ENCODE results near the gene CALM1. TPM values are rescaled to one million over a fixed set of nuclear protein-coding genes. Genes with fewer than 3 reads are reported as not detected.
A peak's percentile ranks its signal among the peaks of the same experiment; 100 is the strongest.

The CALM1 gene
- total RNA-seq = 100 to 1,000 TPM; 425 to 902 (median 829) TPM

GRCh38 chr14:90396341-90397339, at the start of gene CALM1:
TSS of gene CALM1 (plus strand) at chr14:90397029. CDS start at chr14:90397231, 202 bp downstream.
- WGBS, 2 donors (ENCODE audit: low coverage in 1 of 2) = 0 to 2% methylated on average over 7 to 18 of the region's 89 CpGs
- Histone ChIP-seq H3K4me1 (peaks cover 10 to 40% (median 16%) of the 10 kb centered on the region in 3 donors), H3K36me3 (peaks cover 0 to 15% of the 10 kb centered on the region in 2 donors), H3K9me3 (no peaks in the 10 kb centered on the region), H3K4me3 (peak within 1 kb of the TSS; percentile 91 to 97), H3K27me3 (no peaks in the 10 kb centered on the region), H3K27ac (peak within 1 kb of the TSS; percentile 91 to 99 (median 94))
- ATAC-seq = peak; percentile 84
- no peak for TF ChIP-seq EP300 (IDR thresholded peaks at IDR 0.05)
- TF ChIP-seq CTCF (IDR thresholded peaks at IDR 0.05) = peak in 3 of 4 experiments; percentile 22 to 50 (median 49)
- peak; percentile 100 for TF ChIP-seq POLR2AphosphoS5 (IDR thresholded peaks at IDR 0.05)
- TF ChIP-seq POLR2A (IDR thresholded peaks at IDR 0.05) = peak; percentile 100

GRCh38 chr14:90348270-90348669, 48.6 kb upstream of the CALM1 start:
- Histone ChIP-seq H3K9me3 (no peaks in the 10 kb centered on the region), H3K27me3 (no peaks in the 10 kb centered on the region), H3K4me1 (no peaks in the 10 kb centered on the region), H3K27ac (no peak overlapping the region), H3K36me3 (no peaks in the 10 kb centered on the region), H3K4me3 (no peak overlapping the region)
- WGBS, 2 donors (ENCODE audit: low coverage in 1 of 2) = 76 to 94% methylated on average over 2 of the region's 2 CpGs
- ATAC-seq = no peak
- no peak for TF ChIP-seq POLR2A (IDR thresholded peaks at IDR 0.05)
- no peak for TF ChIP-seq CTCF (IDR thresholded peaks at IDR 0.05)
- TF ChIP-seq POLR2AphosphoS5 (IDR thresholded peaks at IDR 0.05) = no peak
- no peak for TF ChIP-seq EP300 (IDR thresholded peaks at IDR 0.05)

- Histone ChIP-seq H3K4me3 (no peak overlapping the region), H3K27ac (no peak overlapping the region), H3K27me3 (peaks cover 9% of the 10 kb centered on the region), H3K4me1 (no peaks in the 10 kb centered on the region), H3K9me3 (no peaks in the 10 kb centered on the region), H3K36me3 (no peaks in the 10 kb centered on the region)
- no peak for ATAC-seq
- TF ChIP-seq CTCF (IDR thresholded peaks at IDR 0.05) (no peak), POLR2AphosphoS5 (IDR thresholded peaks at IDR 0.05) (no peak), POLR2A (IDR thresholded peaks at IDR 0.05) (no peak), EP300 (IDR thresholded peaks at IDR 0.05) (no peak)
- 14 to 36% methylated on average over 3 to 4 of the region's 4 CpGs for whole genome bisulfite sequencing, 2 donors (ENCODE audit: low coverage in 1 of 2)
These were observed 47.1 kb upstream of the CALM1 start for GRCh38 chr14:90349739-90350138.

- Histone ChIP-seq H3K36me3 (no peaks in the 10 kb centered on the region), H3K27ac (no peak overlapping the region), H3K4me3 (no peak overlapping the region), H3K9me3 (no peaks in the 10 kb centered on the region), H3K4me1 (no peaks in the 10 kb centered on the region), H3K27me3 (peaks cover 19% of the 10 kb centered on the region)
- WGBS, 2 donors (ENCODE audit: low coverage in 1 of 2) = 60 to 74% methylated on average over 1 to 9 of the region's 16 CpGs
- no peak for TF ChIP-seq EP300 (IDR thresholded peaks at IDR 0.05)
- TF ChIP-seq POLR2A (IDR thresholded peaks at IDR 0.05) = no peak
- TF ChIP-seq POLR2AphosphoS5 (IDR thresholded peaks at IDR 0.05) = no peak
- no peak for TF ChIP-seq CTCF (IDR thresholded peaks at IDR 0.05)
- no peak for ATAC-seq
These were observed 42.1 kb upstream of the CALM1 start for GRCh38 chr14:90354551-90355298.
